GM21737 (cell line): ENCODE measurements around the gene DNAH17.
A peak's percentile ranks its signal among the peaks of the same experiment; 100 is the strongest.

Experiments used
- ATAC-seq: cut with Tn5 transposase; IDR thresholded peaks from one replicate; pipeline ENCODE4 v1.9.1; 2021; ENCODE audit warnings: mild to moderate bottlenecking, moderate library complexity; ENCODE audit not compliant: unreplicated experiment

Gene DNAH17

DNA sequence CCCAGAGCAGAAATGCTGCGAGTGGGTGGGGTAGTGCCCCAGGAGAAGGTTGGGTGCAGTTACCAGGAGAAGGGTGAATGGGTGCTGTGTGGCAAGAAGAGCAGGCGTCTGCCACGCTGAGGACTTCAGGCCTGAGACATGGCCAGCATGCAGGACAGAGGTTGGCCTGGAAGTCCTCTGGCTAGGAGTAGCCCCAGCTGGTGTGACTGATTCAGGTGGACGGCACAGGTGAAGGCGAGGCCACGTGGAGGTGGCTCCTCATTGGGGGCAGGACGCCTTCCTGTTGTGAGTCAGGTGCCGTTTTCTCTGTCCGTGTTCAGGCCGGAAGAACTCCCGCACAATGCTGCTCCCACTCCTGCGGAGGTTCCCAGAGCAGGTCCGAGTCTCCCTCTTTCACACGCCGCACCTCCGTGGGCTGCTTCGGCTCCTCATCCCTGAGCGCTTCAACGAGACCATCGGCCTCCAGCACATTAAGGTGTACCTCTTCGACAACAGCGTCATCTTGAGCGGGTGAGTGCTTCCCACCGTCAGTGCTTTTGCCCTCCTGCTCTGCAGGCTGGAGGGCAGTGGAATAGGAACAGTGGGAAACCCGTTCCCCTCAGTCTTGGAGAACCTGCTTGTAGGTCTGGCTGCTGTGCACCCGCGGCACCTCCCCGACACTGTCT is 178.0 kb downstream of the DNAH17 start:
- ATAC-seq, result no peak

GRCh38 chr17:78398390-78398789 is 178.8 kb downstream of the DNAH17 start:
- no peak for ATAC-seq

DNA sequence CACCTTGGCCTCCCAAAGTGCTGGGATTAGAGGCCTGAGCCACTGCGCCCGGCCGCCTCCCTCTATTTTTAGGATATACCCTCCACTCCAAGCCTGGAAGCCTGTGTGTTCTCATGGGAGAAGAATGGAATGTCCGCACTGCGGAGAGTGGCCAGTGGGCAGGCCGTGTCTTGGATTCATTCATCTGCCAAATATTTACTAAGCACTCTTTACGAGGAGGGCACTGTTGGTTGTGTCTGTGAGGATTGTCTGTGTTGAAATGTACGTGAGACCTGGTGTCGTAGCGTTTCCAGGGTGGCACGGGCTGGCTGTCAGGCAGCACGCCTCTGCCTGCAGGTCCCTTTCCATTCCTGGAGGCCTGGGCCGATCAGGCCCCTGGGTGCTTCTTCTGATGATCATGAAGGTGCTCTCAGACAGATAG is 179.5 kb downstream of the DNAH17 start:
- ATAC-seq, result no peak

- ATAC-seq, result no peak
These were observed 180.5 kb downstream of the DNAH17 start for GRCh38 chr17:78396441-78397337.

DNA sequence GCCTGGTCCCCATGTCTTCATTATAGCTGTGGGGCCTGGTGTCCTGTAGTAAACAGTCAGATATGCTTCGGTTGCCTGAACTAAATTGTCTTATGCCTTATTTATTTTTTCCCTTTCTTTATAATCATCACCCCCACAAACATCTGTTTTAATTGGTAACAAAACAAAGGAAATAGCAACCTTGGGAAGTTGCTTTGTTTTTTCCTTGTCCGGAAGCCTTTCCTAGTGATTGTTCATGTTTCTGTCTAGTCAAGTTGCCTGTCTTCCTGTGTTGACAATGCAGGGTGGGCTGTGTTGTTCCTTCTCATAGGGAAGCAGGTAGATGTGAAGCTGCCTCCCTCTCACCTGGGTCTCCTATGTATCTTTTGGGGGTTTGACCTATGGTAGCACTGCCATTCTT is 182.0 kb downstream of the DNAH17 start:
- ATAC-seq, result no peak

GRCh38 chr17:78394209-78394608 is 183.0 kb downstream of the DNAH17 start:
- ATAC-seq, result no peak

DNA sequence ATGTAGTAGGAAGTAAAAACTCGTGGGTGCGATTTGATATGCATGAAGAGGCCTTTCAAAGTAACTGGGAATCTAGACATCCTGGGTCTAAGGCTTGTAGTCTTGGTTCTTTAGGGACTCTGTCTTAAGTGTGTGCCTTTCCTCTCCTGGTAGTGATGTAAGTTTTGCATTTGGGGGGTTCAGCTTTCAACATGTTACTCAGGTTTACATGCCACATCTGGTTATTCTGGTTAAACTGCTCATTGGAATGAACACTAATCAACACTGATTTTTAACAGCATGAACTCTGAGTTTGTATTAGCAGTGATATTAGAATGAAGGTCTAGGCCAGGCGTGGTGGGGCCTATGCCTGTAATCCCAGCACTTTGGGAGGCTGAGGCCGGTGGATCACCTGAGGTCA is 183.6 kb downstream of the DNAH17 start:
- ATAC-seq, result no peak

- no peak for ATAC-seq
These were observed 184.9 kb downstream of the DNAH17 start for GRCh38 chr17:78392295-78392694.

GRCh38 chr17:78391843-78392242 is 185.4 kb downstream of the DNAH17 start:
- ATAC-seq, result no peak

- no peak for ATAC-seq
These were observed 186.2 kb downstream of the DNAH17 start for GRCh38 chr17:78391051-78391431.

DNA sequence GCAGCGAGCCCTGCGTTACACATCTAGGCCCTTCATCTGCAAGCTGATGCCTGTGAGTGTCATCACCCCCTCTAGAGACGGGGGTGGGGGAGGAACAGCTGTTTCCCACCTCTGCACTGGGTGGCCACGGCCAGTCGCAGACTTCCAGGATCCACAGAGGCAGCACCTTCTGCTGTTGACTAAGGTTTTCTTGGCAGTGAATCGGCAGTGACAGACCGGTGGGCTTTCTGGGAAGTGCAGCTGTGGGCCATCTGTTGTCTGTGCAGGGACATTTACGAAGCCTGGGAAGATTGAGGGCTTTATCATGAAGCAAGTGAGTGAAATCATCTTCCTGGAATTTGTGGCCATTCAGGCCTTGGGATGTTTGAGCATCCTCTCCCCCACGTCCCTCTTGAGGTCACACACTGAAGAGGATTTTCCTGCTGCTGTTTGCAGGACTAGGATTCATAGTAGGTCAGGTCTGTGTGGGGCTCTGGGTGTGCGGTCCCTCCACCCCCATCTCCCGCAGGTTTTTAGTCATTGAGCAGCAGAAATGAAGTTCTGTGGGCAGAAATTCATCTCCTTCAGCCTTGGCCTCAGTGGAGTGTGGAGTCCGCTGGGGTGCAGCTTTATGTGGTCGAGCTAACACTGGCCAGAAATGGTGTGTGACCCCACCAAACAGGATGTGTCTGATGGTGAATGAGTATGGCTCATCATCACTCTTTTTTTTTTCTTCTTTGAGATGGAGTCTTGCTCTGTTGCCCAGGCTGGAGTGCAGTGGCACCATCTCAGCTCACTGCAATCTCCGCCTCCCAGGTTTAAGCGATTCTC is 186.8 kb downstream of the DNAH17 start:
- no peak for ATAC-seq

GRCh38 chr17:78387977-78388941 is 188.9 kb downstream of the DNAH17 start:
- no peak for ATAC-seq

DNA sequence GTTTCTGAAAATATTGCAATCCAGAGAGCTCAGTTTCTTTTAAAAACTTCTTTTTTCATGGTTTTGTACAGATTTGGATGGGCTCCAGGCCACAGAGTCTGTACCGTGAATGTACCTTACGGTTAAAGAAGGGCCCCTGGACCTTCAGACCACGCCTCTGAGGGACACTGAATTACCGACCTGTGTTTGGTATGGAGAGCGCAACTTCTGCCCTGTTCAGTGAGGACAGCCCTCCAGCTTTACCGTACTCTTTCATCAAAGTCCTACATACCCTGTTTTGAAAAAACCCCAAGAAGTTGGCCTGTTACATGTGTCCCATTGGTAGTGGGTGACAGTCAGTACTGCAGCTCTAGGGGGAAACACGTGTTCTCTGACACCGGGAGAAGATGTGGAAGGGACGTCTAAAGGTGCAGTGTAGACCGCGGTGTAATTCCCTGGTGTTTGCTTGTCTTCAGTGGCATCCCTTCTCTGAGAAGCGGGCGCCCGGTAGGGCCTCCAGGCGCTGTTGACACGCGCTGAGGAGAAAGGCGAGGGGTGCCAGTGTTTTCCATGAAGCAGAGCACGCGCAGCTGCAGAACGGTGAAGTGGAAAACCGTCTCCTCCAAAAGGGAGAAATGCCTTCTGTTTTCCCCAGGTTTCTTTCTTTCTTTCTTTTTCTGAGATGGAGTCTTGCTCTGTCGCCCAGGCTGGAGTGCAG is 192.6 kb downstream of the DNAH17 start:
- ATAC-seq, result peak; percentile 5

- peak; percentile 45 for ATAC-seq
These were observed 193.3 kb downstream of the DNAH17 start for GRCh38 chr17:78383725-78384471.

- no peak for ATAC-seq
These were observed 195.5 kb downstream of the DNAH17 start for GRCh38 chr17:78381601-78382232.

DNA sequence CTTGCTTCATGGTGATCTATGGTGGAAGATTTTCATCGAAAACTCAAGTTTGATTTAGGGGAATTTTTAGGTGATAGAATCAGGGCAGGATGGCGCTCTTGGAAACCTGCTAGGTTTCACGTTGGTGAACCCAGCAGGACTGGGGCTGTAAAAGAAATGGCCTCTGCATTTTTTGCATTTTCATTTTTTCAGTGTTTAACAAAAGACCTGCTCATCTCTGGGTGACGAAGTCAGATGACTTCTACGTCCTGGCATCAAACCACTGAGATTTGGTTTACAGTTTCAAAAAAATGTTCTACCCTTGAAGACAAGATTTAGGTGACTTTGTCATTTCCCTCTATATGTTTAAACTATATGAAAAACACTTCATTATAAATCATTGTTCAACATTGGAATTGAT is 196.8 kb downstream of the DNAH17 start:
- no peak for ATAC-seq

GRCh38 chr17:78379131-78379491 is 198.1 kb downstream of the DNAH17 start:
- no peak for ATAC-seq
